ENCODE data around the gene DIPK1B. TPM values are rescaled to one million over a fixed set of nuclear protein-coding genes. Genes with fewer than 3 reads are reported as not detected.

DIPK1B gene
- total RNA-seq, 2 experiments from 2014 or later = 0.14 TPM; not detected in 1

DNA sequence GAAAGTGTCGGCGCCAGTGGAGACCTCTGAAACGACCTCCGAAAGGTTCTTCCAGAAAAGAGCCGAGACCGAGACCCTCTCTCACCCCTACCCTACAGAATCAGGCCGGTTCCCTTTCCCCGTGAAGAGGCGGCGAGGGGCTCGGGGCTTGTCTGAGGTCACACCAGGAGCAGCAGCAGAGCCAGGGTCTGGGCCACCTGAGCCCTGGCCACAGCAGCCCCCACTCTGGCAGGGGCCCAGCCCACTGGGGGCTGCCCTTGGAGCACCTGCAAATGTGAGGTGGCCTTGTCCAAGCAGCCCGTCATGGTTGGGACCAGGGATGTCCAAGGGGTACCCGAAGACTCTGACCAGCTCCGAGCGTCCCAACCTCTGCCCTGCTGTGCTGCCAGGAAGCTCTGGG, 34.3 kb upstream of the DIPK1B start:
- no peak for DNase-seq
- Mint-ChIP-seq H3K27ac (no peak overlapping the region), H3K9me3 (no peaks in the 10 kb centered on the region), H3K4me1 (ENCODE audit: low read depth) (no peaks in the 10 kb centered on the region), H3K27me3 (no peaks in the 10 kb centered on the region), H3K4me3 (no peak overlapping the region), H3K36me3 (ENCODE audit: low read depth) (no peaks in the 10 kb centered on the region)
- ChIA-PET CTCF (no interaction called here), POLR2A (no interaction called here)
- intact Hi-C loops (cut with micrococcal nuclease) = no loop called here
- ATAC-seq = no peak
- TF ChIP-seq, protein P1, sequence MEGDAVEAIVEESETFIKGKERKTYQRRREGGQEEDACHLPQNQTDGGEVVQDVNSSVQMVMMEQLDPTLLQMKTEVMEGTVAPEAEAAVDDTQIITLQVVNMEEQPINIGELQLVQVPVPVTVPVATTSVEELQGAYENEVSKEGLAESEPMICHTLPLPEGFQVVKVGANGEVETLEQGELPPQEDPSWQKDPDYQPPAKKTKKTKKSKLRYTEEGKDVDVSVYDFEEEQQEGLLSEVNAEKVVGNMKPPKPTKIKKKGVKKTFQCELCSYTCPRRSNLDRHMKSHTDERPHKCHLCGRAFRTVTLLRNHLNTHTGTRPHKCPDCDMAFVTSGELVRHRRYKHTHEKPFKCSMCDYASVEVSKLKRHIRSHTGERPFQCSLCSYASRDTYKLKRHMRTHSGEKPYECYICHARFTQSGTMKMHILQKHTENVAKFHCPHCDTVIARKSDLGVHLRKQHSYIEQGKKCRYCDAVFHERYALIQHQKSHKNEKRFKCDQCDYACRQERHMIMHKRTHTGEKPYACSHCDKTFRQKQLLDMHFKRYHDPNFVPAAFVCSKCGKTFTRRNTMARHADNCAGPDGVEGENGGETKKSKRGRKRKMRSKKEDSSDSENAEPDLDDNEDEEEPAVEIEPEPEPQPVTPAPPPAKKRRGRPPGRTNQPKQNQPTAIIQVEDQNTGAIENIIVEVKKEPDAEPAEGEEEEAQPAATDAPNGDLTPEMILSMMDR (IDR thresholded peaks at IDR 0.05) = no peak

DNA sequence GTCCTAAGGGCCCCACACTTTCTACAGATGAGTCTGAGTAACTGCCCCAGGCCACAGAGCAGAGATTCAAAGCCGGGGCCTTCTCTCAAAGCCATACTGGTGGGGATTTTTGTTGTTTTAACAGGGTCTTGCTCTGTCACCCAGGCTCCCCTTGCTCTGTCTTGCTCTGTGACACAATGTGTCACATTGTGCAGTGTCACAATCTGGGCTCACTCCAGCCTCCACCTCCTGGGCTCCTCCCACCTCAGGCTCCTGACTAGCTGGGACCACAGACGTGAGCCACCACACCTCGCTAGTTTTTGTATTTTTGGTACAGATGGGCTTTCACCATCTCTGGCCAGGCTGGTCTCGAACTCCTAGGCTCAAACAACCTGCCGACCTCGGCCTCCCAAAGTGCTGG, 33.7 kb upstream of the DIPK1B start:
- intact Hi-C loops (cut with micrococcal nuclease) = no loop called here
- H3K4me3 Mint-ChIP-seq = no peak overlapping the region
- ATAC-seq (no peak), DNase-seq (no peak)
- CTCF ChIA-PET = no interaction called here
- no peak overlapping the region for H3K27ac Mint-ChIP-seq
- H3K27me3 Mint-ChIP-seq = no peaks in the 10 kb centered on the region
- POLR2A ChIA-PET = no interaction called here
- no peaks in the 10 kb centered on the region for H3K9me3 Mint-ChIP-seq
- TF ChIP-seq, protein P1 (IDR thresholded peaks at IDR 0.05) = no peak
- H3K36me3 Mint-ChIP-seq (ENCODE audit: low read depth) = no peaks in the 10 kb centered on the region
- no peaks in the 10 kb centered on the region for H3K4me1 Mint-ChIP-seq (ENCODE audit: low read depth)

DNA sequence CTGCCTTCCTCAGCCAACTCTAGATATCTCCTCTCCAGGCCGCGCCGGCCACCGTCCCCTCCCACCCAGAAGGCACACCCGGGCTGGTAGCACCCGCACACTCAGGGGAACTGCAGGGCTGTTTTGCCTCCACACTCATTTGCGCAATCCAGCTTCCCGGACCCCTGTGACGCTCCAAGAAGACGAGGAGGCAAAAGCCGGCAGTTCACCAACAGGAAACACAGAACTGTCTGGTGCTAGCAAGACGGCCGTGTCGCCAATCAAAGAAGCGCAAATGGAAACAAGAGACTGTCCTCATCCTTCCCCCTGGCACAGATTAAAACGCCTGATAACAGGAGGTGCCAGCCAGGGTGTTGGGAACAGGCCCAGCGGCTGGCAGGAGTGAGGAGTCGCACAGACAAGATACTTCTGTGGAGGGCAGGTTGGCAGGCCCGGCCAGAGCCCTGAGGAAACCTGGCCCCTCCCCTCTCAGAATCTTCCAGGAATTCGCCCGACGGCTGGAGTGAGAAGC, 32.9 kb upstream of the DIPK1B start:
- DNase-seq = no peak
- H3K36me3 Mint-ChIP-seq (ENCODE audit: low read depth) = no peaks in the 10 kb centered on the region
- H3K27me3 Mint-ChIP-seq = no peaks in the 10 kb centered on the region
- intact Hi-C loops (cut with micrococcal nuclease) = no loop called here
- TF ChIP-seq, protein P1 (IDR thresholded peaks at IDR 0.05) = no peak
- ATAC-seq = no peak
- POLR2A ChIA-PET = no interaction called here
- H3K4me3 Mint-ChIP-seq = no peak overlapping the region
- CTCF ChIA-PET = interaction anchor here (4.1 kb wide), 1 partner anchor 8 kb away, joined by 21 read pairs; no protein-coding TSS in a partner anchor
- no peak overlapping the region for H3K27ac Mint-ChIP-seq
- H3K9me3 Mint-ChIP-seq = no peaks in the 10 kb centered on the region
- H3K4me1 Mint-ChIP-seq (ENCODE audit: low read depth) = no peaks in the 10 kb centered on the region

DNA sequence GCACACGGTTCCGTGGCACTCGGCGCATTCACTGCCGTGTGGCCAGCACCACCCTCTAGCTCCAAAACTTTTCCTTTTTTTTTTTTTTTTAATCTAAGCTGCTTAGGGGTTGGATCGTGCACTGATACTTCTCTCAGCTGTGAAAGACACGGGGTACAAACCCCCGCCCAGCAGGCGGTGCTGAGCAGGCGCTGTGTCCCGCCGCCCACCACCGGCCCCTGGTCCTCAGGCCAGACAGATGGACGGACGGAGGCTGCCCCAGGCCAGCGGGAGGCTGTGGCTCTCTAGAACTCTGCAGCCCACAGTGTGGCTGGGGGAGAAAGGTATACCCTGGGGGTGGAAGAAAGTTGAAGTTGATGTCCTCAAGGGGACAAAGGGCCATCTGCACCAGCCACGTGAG, 31.3 kb upstream of the DIPK1B start:
- no peak overlapping the region for H3K4me3 Mint-ChIP-seq
- intact Hi-C loops (cut with micrococcal nuclease) = no loop called here
- ATAC-seq (no peak), DNase-seq (no peak)
- TF ChIP-seq, protein P1 (IDR thresholded peaks at IDR 0.05) = no peak
- POLR2A ChIA-PET = interaction anchor here (3.6 kb wide), 1 partner anchor 48 kb away, joined by 16 read pairs; no protein-coding TSS in a partner anchor
- CTCF ChIA-PET = interaction anchor here (4.1 kb wide), 1 partner anchor 9 kb away, joined by 21 read pairs; no protein-coding TSS in a partner anchor
- H3K4me1 Mint-ChIP-seq (ENCODE audit: low read depth) = peaks cover 3% of the 10 kb centered on the region
- no peaks in the 10 kb centered on the region for H3K9me3 Mint-ChIP-seq
- H3K36me3 Mint-ChIP-seq (ENCODE audit: low read depth) = no peaks in the 10 kb centered on the region
- no peaks in the 10 kb centered on the region for H3K27me3 Mint-ChIP-seq
- no peak overlapping the region for H3K27ac Mint-ChIP-seq

DNA sequence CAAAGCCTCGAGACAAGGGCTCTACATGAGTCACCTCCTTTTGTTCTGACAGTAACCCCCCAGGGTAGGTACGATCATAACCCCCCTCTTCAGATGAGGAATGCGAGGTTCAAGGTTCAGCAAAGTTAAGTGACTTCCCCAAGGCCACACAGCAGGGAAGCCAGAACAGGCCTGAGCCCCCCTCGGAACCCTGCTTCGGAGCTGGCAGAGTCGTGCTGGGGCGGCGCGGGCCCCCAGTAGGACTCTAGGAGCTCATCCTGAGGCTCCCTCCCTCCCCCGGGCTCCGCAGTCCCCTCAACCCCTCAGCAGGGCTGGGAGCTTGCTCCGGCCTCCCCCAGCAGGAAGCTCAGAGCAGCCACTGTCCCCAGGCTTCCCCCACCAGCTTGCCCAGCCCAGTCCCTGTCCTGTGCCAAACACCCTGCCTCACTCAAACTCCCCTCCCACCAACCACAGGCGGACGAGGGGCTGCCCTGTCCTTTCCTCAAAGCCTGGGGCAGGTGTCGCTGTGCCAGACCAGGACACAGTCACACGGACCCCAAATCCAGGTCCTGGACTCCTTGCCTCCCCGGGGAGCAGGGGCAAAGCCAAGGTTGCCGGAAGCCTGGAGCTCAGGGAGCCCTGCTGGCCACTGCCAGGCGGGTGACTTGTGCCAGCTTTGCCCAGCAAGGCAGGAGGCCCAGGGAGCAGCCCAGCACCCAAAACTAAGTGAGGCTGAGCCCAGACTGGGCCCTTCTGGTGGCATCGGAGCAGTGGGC, 30.2 kb upstream of the DIPK1B start:
- no peak overlapping the region for H3K27ac Mint-ChIP-seq

More for the DNA sequence above, 30.2 kb upstream of the DIPK1B start:
- ChIA-PET POLR2A (interaction anchor here (1.0 to 3.6 kb wide), 2 partner anchors 46 to 222 kb away, joined by 3 to 16 read pairs; no protein-coding TSS in a partner anchor), CTCF (interaction anchor here (1.5 to 4.1 kb wide), 2 partner anchors 10 to 45 kb away, joined by 5 to 21 read pairs; no protein-coding TSS in a partner anchor)
- H3K36me3 Mint-ChIP-seq (ENCODE audit: low read depth) = no peaks in the 10 kb centered on the region
- intact Hi-C loops (cut with micrococcal nuclease) = no loop called here
- peaks cover 3% of the 10 kb centered on the region for H3K4me1 Mint-ChIP-seq (ENCODE audit: low read depth)
- no peaks in the 10 kb centered on the region for H3K9me3 Mint-ChIP-seq
- TF ChIP-seq, protein P1 (IDR thresholded peaks at IDR 0.05) = no peak
- no peak for DNase-seq
- no peaks in the 10 kb centered on the region for H3K27me3 Mint-ChIP-seq
- no peak for ATAC-seq
- H3K4me3 Mint-ChIP-seq = no peak overlapping the region

Data from activated CD8-positive, alpha-beta T cell treated with anti-CD3 and anti-CD28 coated beads for 36 hours (primary cell).